Erythroblast (primary cell): Measurements from ENCODE around the gene TELO2.

Experiments
- DNase-seq, 2 experiments: peaks; one replicate each; lab custom pipeline; 2025; lab: John Stamatoyannopoulos, UW
- GATA1 ChIP-seq: IDR thresholded peaks from 2 replicates; pipeline ENCODE4 v1.6.1; 2011; ENCODE audit warnings: low read depth, mild to moderate bottlenecking, control low read depth, low read length, moderate library complexity
- POLR2A ChIP-seq: IDR thresholded peaks from 2 replicates; pipeline ENCODE4 v1.6.1; 2011; ENCODE audit warnings: mild to moderate bottlenecking, low read length

TELO2 gene

DNA sequence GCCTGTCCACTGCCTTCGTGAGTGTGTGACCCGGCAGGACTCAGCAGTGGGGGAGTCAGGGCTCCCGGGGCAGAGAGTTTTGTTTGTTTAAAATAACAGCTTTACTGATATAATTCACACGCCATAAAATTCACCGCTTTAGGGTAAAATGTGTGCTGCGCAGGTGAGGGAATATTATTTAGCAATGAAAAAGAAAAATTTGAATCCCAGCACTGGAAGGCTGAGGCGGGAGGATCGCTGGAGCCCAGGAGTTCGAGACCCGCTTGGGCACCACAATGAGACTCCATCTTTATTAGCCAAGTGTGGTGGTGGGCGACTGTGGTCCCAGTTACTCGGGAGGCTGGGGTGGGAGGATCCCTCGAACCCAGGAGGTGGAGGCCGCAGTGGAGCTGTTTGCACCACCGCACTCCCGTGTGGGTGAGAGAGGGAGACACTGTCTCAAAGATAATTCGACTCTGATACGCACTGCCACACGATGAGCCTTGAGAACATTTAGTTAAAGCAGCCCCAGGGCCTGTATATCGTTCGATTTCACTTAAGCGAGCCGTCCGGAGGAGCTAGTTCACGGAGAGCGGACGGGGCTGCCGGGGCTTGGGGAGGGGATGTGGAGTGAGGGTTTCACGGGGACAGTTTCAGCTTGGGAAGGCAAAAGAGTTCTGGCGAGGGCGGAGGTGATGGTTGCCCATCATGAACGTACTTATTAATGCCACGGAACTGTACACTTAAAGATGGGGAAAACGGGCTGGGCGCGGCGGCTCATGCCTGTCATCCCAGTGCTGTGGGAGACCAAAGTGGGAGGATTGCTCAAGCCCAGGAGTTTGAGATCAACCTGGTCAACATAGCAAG lies 10.2 kb downstream of the TELO2 start:
- no peak for DNase-seq
- TF ChIP-seq GATA1: no peak
- TF ChIP-seq POLR2A: no peak

DNA sequence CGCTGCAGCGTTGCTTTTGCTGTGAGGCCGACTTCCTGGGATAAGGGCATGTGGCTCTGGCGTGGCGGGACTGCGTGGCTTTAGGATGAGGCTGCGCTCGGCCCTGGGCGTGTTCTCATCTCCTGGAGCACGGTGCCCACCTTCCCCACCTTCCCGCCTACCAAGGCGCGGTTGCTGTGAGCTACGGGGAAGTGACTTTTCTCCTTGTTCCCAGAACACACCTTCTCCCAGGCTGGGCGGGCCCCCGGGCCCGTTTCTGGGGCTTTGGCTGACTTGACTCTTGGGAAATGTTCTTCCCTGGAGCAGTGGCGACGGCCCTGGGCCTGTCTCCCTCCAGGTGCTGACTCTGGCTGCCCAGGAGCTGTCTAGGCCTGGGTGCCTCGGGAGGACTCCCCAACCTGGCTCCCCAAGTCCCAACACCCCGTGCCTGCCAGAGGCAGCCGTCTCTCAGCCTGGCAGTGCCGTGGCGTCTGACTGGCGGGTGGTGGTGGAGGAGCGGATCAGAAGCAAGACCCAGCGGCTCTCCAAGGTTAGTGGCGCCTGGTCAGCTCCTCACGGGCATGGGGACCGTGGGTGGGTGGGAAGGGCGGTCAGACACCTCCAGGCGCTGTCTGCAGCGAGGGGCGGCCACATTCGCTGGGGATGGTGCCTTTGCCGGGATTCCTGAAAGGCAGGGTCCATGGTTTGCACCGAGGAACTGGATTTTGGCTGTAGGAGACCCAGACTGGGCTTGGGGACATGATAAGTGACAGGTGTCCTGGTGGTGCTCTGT lies 12.1 kb downstream of the TELO2 start:
- TF ChIP-seq GATA1: no peak
- TF ChIP-seq POLR2A: no peak
- no peak for DNase-seq

DNA sequence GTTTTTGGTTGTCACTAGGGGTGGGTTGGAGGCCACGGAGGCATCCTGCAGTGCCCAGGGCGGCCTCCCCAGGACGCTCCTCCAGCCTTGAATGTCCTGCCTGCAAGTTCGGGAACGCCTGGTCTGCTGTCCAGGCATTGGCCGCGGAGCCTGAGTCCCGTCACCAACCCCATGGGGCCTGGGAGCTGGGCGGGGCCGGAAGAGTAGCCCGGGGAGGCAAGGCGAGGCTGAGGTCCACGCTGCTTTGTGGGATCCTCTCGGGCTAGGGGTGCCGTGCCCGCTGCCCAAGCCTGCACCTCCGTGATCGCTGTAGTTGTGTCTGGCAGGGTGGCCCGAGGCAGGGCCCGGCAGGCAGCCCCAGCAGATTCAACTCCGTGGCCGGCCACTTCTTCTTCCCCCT lies 12.8 kb downstream of the TELO2 start:
- no peak for TF ChIP-seq GATA1
- no peak for TF ChIP-seq POLR2A
- no peak for DNase-seq

DNA sequence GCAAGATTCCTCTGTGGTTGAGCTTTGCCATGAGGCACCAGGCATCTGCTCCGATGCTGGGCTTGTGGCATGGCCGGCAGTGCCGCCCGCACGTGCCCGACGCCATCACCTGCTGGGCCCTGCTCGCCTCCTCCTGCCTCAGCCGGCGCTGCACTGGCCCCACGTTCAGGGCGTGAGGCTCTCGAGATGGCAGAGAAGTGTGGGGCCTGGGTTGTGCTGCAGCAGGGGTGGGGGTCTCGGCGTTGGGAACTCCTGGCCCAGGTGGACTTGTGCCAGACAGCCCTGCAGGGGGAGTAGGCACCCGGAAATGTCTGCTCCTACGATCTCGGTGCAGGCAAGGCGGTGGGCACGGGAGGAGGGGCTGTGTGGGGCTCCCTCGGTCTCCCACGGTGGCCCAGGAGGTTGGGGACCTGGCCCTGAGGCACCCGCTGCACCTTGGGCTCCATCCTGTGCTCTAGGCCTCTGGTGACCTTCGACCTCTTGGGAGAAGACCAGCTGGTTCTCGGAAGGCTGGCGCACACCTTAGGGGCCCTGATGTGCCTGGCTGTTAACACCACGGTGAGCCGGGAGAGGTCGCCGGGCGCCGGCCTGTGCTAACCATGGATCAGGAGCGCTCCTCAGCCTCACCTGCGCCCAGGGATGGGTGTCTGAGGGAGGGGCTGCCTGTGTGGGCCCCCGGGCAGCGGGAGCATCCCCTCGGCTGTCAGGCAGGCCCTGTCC lies 13.5 kb downstream of the TELO2 start:
- no peak for DNase-seq

DNA sequence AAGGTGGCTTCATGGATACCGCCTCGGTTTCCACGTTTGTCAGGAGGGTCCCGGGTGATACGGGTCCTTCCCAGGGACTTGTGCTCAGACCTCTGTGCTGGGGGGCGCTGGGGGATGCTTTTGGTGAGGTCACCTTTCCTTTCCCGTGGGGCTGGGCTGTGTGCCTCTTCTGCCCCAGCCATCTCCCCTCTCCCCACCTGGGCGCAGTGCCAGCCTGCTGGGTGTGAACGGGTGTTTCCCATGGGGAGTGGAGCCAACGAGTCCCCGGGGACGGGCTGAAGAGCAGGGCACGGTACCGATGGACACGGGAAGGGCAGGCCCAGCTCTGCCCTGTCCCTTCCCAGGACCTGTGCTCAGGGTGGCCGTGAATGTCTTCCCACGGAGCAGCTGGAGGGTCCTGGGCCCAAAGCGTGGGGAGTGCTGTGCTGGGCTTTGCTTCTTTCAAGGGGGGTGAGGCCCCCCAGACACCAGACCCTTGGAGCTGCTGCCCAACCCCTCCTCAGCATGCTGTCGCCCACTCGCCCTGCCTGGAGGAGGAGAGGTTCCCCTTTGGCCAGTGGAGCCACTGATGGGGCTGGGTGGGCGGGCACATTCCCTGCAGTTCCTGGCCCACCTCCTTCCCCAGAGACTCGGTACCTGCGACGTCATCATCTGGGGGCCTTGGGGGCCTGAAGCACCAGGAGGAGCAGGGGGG lies 15.5 kb downstream of the TELO2 start:
- no peak for TF ChIP-seq GATA1
- TF ChIP-seq POLR2A: no peak
- DNase-seq: no peak

More for the DNA sequence above, 13.5 kb downstream of the TELO2 start:
- no peak for TF ChIP-seq POLR2A
- no peak for TF ChIP-seq GATA1

DNA sequence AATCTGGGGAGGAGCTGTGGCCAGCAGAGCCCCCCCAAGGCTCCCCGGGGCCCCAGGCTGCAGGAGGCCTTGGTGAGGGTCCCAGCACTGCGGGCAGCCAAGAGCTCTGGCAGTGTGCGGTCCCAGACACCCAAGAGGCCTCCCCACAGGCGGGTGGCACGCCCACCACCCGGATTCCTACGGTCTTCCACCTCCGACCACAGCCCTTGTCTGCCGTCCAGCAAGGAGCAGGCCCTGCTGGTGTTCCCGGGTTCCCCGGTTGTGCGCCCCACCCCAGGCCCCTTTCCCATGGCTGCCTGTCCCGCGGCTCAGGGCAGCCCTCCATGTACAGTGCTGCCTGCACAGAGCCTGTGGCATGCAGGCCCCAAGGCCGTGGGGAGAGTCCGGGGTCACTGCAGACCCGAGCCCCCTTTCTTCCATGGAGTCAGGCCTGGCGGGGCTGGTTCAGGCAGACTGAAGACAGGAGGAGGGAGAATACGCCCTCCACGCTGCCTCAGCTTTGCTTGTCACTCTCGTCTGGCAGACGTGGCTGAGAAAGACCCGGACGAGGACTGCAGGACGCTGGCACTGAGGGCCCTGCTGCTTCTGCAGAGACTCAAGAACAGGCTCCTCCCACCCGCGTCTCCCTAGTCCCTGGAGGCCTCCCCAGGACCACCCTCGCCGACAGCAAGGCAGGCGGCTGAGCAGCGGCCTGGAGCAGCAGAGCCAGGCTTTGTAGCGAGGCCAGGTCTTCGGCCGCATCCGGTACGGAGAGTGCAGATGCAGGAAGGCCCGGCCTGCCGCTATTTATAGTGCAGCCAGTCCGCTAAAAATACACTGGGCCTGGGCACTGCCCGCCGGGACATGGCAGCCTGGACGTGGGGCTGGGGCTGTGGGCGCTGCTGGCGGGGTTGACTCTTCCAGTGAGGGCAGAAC lies 16.4 kb downstream of the TELO2 start:
- DNase-seq: no peak
- no peak for TF ChIP-seq GATA1
- TF ChIP-seq POLR2A: no peak

DNA sequence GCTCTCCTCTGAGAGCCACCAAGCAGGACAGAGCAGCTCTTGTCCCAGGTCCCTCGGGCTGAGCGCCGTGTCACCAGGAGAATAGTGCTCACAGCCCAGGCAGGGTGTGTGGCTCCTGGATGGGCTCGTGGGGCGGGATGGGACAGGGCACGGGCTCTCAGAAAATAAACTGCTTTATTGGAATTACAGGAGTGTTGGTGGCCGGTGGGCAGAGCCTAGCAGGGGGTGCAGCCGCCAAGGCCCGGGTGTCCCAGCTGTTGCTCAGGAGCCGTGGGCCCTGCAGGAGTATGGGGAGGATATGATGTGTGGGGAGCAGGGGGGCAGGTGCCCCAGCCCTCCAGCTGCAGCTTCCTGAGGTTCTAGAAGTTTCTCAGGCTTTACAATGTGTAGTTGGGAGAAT lies 17.1 kb downstream of the TELO2 start:
- no peak for DNase-seq
- TF ChIP-seq POLR2A (no peak), GATA1 (no peak)

DNA sequence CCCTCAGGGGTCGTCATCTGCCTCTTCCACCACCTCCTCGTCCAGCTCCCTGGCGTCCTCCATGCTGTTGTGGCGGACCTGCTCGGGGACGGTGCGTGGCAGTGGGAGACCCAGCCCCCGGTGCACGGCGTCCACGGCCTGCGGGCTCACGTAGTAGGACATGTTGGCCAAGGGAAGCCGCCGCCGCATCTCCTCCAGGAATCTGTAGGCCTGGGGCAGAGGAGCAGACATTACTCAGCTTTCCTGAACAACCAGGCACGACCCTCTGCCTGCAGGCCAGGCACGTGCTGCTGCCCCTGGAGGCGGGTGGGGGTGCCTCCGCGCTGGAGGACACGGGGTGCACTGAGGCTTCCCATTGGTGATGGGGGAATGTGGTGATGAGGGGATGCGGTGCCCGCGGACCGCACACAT lies 17.8 kb downstream of the TELO2 start:
- TF ChIP-seq POLR2A: no peak
- no peak for TF ChIP-seq GATA1
- no peak for DNase-seq

DNA sequence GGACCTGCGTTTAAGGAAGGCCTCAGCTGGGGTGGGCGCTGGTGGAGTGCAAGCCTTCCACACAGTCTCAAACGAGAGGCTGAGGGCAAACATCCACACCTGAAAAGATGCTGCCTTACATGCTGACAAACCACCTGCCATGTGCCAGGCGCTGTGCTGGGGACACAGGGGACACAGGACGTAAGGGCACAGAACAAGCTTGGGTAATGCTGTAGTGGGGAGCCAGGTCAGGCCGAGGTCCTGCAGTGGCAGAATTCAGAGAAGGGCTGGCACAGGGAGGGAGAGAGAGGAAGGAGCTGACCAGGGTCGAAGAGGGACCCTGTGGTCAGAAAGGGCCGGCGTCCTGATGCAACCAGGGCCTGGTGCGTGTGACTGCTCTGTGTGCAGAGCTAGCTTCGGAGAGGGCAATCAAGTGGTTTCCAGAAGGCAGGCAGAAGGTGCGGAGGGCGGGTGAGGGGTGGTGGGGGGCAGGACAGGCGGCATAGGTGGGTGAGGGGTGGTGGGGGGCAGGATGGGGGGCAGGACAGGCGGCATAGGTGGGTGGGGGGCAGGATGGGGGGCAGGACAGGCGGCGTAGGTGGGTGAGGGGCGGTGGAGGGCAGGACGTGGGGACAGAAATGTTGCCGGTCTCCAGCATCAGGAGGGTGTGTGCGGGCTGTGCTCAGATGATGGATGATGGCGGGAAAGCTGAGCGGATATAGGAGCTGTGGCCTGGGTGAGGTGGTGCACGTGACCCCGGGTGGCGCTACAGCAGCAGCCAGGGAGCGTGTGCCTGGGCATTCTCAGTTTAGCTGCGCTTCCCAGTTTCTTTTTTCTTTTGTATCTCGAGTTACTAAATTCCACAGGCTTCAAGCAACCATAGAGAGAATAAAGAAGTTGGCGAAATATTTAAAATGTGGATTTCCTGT lies 18.8 kb downstream of the TELO2 start:
- no peak for DNase-seq
- no peak for TF ChIP-seq POLR2A
- TF ChIP-seq GATA1: no peak

DNA sequence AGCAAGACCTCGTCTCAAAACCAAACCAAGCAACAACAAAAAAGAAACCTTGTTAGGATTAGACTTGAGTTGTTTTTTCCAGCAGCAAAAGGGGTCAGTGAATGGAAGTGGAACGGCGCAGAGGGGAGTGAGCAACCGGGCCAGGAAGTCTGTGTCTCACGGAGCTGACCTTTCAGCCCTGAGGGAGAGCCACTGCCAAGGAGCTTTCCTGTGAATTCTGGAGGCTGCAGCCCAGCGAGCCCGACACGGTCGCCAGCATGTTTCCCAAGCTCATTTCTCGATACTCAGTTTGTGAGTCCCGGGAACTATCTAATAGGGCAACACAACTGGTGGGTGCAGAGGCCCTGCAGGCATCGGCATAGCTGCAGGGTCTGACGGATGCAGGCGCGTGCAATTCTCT lies 19.6 kb downstream of the TELO2 start:
- no peak for TF ChIP-seq GATA1
- no peak for TF ChIP-seq POLR2A
- no peak for DNase-seq

DNA sequence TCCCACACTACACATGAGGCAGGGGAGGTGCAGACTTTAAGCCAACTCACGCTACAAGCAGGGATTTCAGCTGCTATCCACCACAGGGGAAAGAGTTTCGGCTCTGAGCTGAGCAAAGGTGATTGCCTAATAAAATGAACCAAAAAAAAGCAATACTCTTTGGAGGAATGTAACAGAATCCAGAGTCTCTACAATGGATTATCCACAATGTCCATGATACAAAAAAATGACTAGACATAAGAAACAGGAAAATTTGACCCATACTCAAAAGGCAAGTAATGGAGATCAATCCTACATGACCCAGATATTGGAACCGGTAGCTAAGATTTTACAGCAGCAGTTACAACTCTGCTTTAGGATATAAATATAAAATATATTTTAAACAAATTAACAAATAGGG lies 21.3 kb downstream of the TELO2 start:
- TF ChIP-seq GATA1: no peak
- TF ChIP-seq POLR2A: no peak
- DNase-seq: no peak

DNA sequence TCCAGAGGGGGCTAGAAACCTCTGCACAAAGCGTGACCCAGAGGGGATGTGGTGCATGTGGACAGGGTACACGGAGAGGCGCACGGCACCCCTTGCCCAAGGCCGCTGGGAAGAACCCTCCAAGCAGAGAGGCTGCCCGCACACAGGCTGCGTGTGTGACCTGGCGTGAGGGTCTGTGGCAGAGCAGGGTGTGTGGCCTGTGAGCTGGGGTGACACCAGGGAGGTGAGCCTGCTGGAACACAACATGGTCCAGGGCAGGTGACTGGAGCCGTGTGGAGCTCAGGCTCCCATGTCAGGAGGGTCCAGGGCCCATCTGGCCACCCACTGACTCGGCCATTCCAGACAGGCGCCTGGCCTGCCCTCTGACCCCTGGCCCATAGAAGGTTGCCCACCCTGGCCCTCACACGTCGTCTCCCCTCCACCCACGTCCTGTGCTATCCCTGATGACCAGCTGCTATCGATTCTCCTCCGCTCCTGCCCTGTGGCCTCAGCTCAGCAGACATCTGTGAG lies 25.5 kb downstream of the TELO2 start:
- TF ChIP-seq POLR2A (no peak), GATA1 (no peak)
- no peak for DNase-seq
